Common myeloid progenitor, CD34-positive (primary cell): ENCODE measurements around the gene XYLB.
A peak's percentile ranks its signal among the peaks of the same experiment; 100 is the strongest.

Source experiments
- CTCF ChIA-PET: fragments of 350-600 bp; sonication (Branson Sonifier 250); formaldehyde crosslinking; loops from one replicate; lab custom pipeline; 2021; ENCODE audit warnings: antibody characterized with exemption; lab: Charles Lee
- POLR2A ChIA-PET: fragments of 350-600 bp; sonication (Branson Sonifier 250); formaldehyde crosslinking; loops from one replicate; lab custom pipeline; 2021; ENCODE audit warnings: antibody characterized with exemption; lab: Charles Lee
- DNase-seq, 3 donors: peaks; one replicate each; pipeline versions ENCODE4 v3.0.0 to v3.0.0-alpha.2; 2013
- H3K27ac ChIP-seq, 2 experiments: 1 replicate in 1 of 2; 2 replicates in 1 of 2; pipeline ENCODE4 v1.7.0; 2013; ENCODE audit warnings: inconsistent platforms in 2 of 2, low read length in 2 of 2, mild to moderate bottlenecking in 2 of 2, low read depth in 1 of 2, moderate library complexity in 1 of 2; ENCODE audit not compliant: severe bottlenecking in 2 of 2, insufficient read depth in 1 of 2, poor library complexity in 1 of 2
- H3K27me3 ChIP-seq, 5 experiments: replicated peaks in 2 of 5; 1 replicate in 3 of 5; 2 replicates in 2 of 5; pipeline versions ENCODE4 v1.6.1 to v1.7.0; 2013; ENCODE audit warnings: low read length in 4 of 5, mild to moderate bottlenecking in 2 of 5, moderate library complexity in 2 of 5, inconsistent platforms in 1 of 5; ENCODE audit not compliant: insufficient read depth in 5 of 5, control insufficient read depth in 4 of 5
- H3K36me3 ChIP-seq, 4 experiments: 1 replicate in 2 of 4; 2 replicates in 2 of 4; pipeline versions ENCODE4 v1.6.1 to v1.7.0; 2013; ENCODE audit warnings: low read length in 3 of 4, control low read depth in 1 of 4, mild to moderate bottlenecking in 1 of 4; ENCODE audit not compliant: control insufficient read depth in 4 of 4, insufficient read depth in 4 of 4
- H3K4me1 ChIP-seq, 4 experiments: 1 replicate in 3 of 4; 2 replicates in 1 of 4; pipeline versions ENCODE4 v1.6.1 to v1.7.1; 2013; ENCODE audit warnings: low read length in 3 of 4, mild to moderate bottlenecking in 3 of 4, control low read depth in 1 of 4, inconsistent platforms in 1 of 4, moderate library complexity in 1 of 4; ENCODE audit not compliant: control insufficient read depth in 4 of 4, insufficient read depth in 4 of 4; ENCODE audit errors: control extremely low read depth in 1 of 4
- H3K4me3 ChIP-seq, 7 experiments: 1 replicate in 4 of 7; 2 replicates in 3 of 7; pipeline versions ENCODE4 v1.5.1 to v1.7.0; 2013; ENCODE audit warnings: mild to moderate bottlenecking in 7 of 7, low read length in 6 of 7, moderate library complexity in 6 of 7, inconsistent platforms in 2 of 7, low read depth in 2 of 7, control low read depth in 1 of 7; ENCODE audit not compliant: insufficient read depth in 4 of 7, control insufficient read depth in 1 of 7; ENCODE audit errors: extremely low read depth in 1 of 7
- H3K9me3 ChIP-seq, 5 experiments: 1 replicate in 4 of 5; 2 replicates in 1 of 5; pipeline versions ENCODE4 v1.6.1 to v1.7.1; 2013; ENCODE audit warnings: low read length in 4 of 5, mild to moderate bottlenecking in 2 of 5, inconsistent platforms in 1 of 5, low read depth in 1 of 5, moderate library complexity in 1 of 5; ENCODE audit not compliant: control insufficient read depth in 4 of 5, insufficient read depth in 2 of 5; ENCODE audit errors: control extremely low read depth in 1 of 5
- WGBS: methylation state at CpG from one replicate; pipeline ENCODE4 v1.1.5; 2013; ENCODE audit not compliant: insufficient coverage; 5-methylcytosine and 5-hydroxymethylcytosine counted together

Gene XYLB

GRCh38 chr3:38387862-38388261 is 41.3 kb downstream of the XYLB start:
- POLR2A ChIA-PET, result interaction anchor here (0.6 kb wide), 1 partner anchor 80 kb away, joined by 6 read pairs; no protein-coding TSS in a partner anchor
- 100% methylated on average over 1 of the region's 5 CpGs for WGBS
- CTCF ChIA-PET, result no interaction called here

GRCh38 chr3:38392604-38393163 is 46.1 kb downstream of the XYLB start:
- POLR2A ChIA-PET, result no interaction called here
- Histone ChIP-seq H3K9me3 (peaks cover 0 to 2% (median 0%) of the 10 kb centered on the region in 5 experiments), H3K36me3 (peaks cover 0 to 15% (median 4%) of the 10 kb centered on the region in 4 experiments), H3K4me3 (no peak overlapping the region), H3K4me1 (no peaks in the 10 kb centered on the region), H3K27me3 (no peaks in the 10 kb centered on the region), H3K27ac (no peak overlapping the region)
- WGBS, result 100% methylated on average over 1 of the region's 1 CpG
- CTCF ChIA-PET, result no interaction called here
- DNase-seq, result no peak

More at GRCh38 chr3:38387862-38388261, 41.3 kb downstream of the XYLB start:
- DNase-seq, result no peak
- Histone ChIP-seq H3K27me3 (no peaks in the 10 kb centered on the region), H3K9me3 (peaks cover 0 to 18% (median 4%) of the 10 kb centered on the region in 5 experiments), H3K4me3 (no peak overlapping the region), H3K36me3 (peaks cover 2 to 7% (median 4%) of the 10 kb centered on the region in 4 experiments), H3K4me1 (no peaks in the 10 kb centered on the region), H3K27ac (no peak overlapping the region)

- POLR2A ChIA-PET, result no interaction called here
- H3K9me3 ChIP-seq, result no peaks in the 10 kb centered on the region
- H3K27ac ChIP-seq, result no peak overlapping the region
- CTCF ChIA-PET, result no interaction called here
- no peaks in the 10 kb centered on the region for H3K27me3 ChIP-seq
- no peak overlapping the region for H3K4me3 ChIP-seq
- H3K36me3 ChIP-seq, result peaks cover 0 to 20% (median 6%) of the 10 kb centered on the region in 4 experiments
- WGBS, result 100% methylated on average over 1 of the region's 2 CpGs
- DNase-seq, result no peak
- no peaks in the 10 kb centered on the region for H3K4me1 ChIP-seq
Measured at GRCh38 chr3:38396239-38396638, 49.7 kb downstream of the XYLB start.

- no peaks in the 10 kb centered on the region for H3K4me1 ChIP-seq
- H3K36me3 ChIP-seq, result peaks cover 0 to 26% (median 8%) of the 10 kb centered on the region in 4 experiments
- no peaks in the 10 kb centered on the region for H3K27me3 ChIP-seq
- POLR2A ChIA-PET, result no interaction called here
- CTCF ChIA-PET, result no interaction called here
- H3K4me3 ChIP-seq, result no peak overlapping the region
- no peak for DNase-seq
- H3K9me3 ChIP-seq, result no peaks in the 10 kb centered on the region
- WGBS, result 96% methylated on average over 5 of the region's 5 CpGs
- no peak overlapping the region for H3K27ac ChIP-seq
Measured at GRCh38 chr3:38396861-38397260, 50.3 kb downstream of the XYLB start.

GRCh38 chr3:38397320-38397719 is 50.7 kb downstream of the XYLB start:
- Histone ChIP-seq H3K36me3 (peaks cover 0 to 30% (median 9%) of the 10 kb centered on the region in 4 experiments), H3K4me1 (no peaks in the 10 kb centered on the region), H3K4me3 (no peak overlapping the region), H3K27me3 (no peaks in the 10 kb centered on the region), H3K9me3 (no peaks in the 10 kb centered on the region), H3K27ac (no peak overlapping the region)
- ChIA-PET POLR2A (no interaction called here), CTCF (no interaction called here)
- peak; percentile 21 to 59 (median 57) for DNase-seq
- WGBS, result 90% methylated on average over 5 of the region's 5 CpGs

- no peak for DNase-seq
- H3K27ac ChIP-seq, result no peak overlapping the region
- peaks cover 0 to 5% (median 3%) of the 10 kb centered on the region in 5 experiments for H3K9me3 ChIP-seq
- no peaks in the 10 kb centered on the region for H3K4me1 ChIP-seq
- H3K27me3 ChIP-seq, result no peaks in the 10 kb centered on the region
- H3K36me3 ChIP-seq, result peaks cover 0 to 40% (median 15%) of the 10 kb centered on the region in 4 experiments
- H3K4me3 ChIP-seq, result no peak overlapping the region
- CTCF ChIA-PET, result no interaction called here
- POLR2A ChIA-PET, result no interaction called here
- 100% methylated on average over 2 of the region's 4 CpGs for whole genome bisulfite sequencing
Measured at GRCh38 chr3:38401246-38401962, 54.8 kb downstream of the XYLB start.

- peaks cover 0 to 38% (median 13%) of the 10 kb centered on the region in 4 experiments for H3K36me3 ChIP-seq
- no peak for DNase-seq
- no peak overlapping the region for H3K4me3 ChIP-seq
- 53% methylated on average over 3 of the region's 5 CpGs for WGBS
- no peaks in the 10 kb centered on the region for H3K4me1 ChIP-seq
- peaks cover 0 to 5% (median 3%) of the 10 kb centered on the region in 5 experiments for H3K9me3 ChIP-seq
- ChIA-PET CTCF (no interaction called here), POLR2A (no interaction called here)
- no peak overlapping the region for H3K27ac ChIP-seq
- no peaks in the 10 kb centered on the region for H3K27me3 ChIP-seq
Measured at GRCh38 chr3:38404286-38404685, 57.7 kb downstream of the XYLB start.
